Endothelial cell of umbilical vein (primary cell): ENCODE measurements around the gene PIAS2.

Experiments
- CTCF ChIP-seq, 2 donors: IDR thresholded peaks; 1 replicate in 1 of 2; 2 replicates in 1 of 2; pipeline ENCODE4 v1.5.1; 2011; ENCODE audit warnings: low read length in 2 of 2, mild to moderate bottlenecking in 2 of 2, moderate library complexity in 2 of 2, control low read depth in 1 of 2, inconsistent platforms in 1 of 2, low read depth in 1 of 2; ENCODE audit not compliant: insufficient read depth in 1 of 2; ENCODE audit errors: extremely low read depth in 1 of 2
- EZH2 ChIP-seq: IDR thresholded peaks from 2 replicates; pipeline ENCODE4 v1.6.1; 2012; ENCODE audit warnings: borderline replicate concordance, low read depth, mild to moderate bottlenecking, moderate library complexity, low read length, inconsistent platforms; ENCODE audit not compliant: severe bottlenecking
- POLR2A ChIP-seq: IDR thresholded peaks from 2 replicates; pipeline ENCODE4 v1.6.1; 2012; ENCODE audit warnings: low read depth, mild to moderate bottlenecking, control low read depth, low read length
- POLR2AphosphoS5 ChIP-seq: IDR thresholded peaks from 2 replicates; pipeline ENCODE4 v1.6.1; 2012; ENCODE audit warnings: low read depth, mild to moderate bottlenecking, control low read depth, low read length, moderate library complexity; ENCODE audit not compliant: insufficient read depth

GRCh38 chr18:46866523-46866922 lies 50.8 kb downstream of the PIAS2 start:
- TF ChIP-seq CTCF (IDR thresholded peaks at IDR 0.05; ENCODE audit: extremely low read depth in 1 of 2, insufficient read depth in 1 of 2, low read depth in 1 of 2, low read length in 2 of 2) (no peak), POLR2A (no peak), POLR2AphosphoS5 (no peak), EZH2 (no peak)
